Measurements from ENCODE around the gene GSE1. TPM values are rescaled to one million over a fixed set of nuclear protein-coding genes. Genes with fewer than 3 reads are reported as not detected.

The GSE1 gene
- total and polyA plus RNA-seq, 2 experiments from 2014 or later = 32.4 to 135 TPM

- TF ChIP-seq, protein P1, sequence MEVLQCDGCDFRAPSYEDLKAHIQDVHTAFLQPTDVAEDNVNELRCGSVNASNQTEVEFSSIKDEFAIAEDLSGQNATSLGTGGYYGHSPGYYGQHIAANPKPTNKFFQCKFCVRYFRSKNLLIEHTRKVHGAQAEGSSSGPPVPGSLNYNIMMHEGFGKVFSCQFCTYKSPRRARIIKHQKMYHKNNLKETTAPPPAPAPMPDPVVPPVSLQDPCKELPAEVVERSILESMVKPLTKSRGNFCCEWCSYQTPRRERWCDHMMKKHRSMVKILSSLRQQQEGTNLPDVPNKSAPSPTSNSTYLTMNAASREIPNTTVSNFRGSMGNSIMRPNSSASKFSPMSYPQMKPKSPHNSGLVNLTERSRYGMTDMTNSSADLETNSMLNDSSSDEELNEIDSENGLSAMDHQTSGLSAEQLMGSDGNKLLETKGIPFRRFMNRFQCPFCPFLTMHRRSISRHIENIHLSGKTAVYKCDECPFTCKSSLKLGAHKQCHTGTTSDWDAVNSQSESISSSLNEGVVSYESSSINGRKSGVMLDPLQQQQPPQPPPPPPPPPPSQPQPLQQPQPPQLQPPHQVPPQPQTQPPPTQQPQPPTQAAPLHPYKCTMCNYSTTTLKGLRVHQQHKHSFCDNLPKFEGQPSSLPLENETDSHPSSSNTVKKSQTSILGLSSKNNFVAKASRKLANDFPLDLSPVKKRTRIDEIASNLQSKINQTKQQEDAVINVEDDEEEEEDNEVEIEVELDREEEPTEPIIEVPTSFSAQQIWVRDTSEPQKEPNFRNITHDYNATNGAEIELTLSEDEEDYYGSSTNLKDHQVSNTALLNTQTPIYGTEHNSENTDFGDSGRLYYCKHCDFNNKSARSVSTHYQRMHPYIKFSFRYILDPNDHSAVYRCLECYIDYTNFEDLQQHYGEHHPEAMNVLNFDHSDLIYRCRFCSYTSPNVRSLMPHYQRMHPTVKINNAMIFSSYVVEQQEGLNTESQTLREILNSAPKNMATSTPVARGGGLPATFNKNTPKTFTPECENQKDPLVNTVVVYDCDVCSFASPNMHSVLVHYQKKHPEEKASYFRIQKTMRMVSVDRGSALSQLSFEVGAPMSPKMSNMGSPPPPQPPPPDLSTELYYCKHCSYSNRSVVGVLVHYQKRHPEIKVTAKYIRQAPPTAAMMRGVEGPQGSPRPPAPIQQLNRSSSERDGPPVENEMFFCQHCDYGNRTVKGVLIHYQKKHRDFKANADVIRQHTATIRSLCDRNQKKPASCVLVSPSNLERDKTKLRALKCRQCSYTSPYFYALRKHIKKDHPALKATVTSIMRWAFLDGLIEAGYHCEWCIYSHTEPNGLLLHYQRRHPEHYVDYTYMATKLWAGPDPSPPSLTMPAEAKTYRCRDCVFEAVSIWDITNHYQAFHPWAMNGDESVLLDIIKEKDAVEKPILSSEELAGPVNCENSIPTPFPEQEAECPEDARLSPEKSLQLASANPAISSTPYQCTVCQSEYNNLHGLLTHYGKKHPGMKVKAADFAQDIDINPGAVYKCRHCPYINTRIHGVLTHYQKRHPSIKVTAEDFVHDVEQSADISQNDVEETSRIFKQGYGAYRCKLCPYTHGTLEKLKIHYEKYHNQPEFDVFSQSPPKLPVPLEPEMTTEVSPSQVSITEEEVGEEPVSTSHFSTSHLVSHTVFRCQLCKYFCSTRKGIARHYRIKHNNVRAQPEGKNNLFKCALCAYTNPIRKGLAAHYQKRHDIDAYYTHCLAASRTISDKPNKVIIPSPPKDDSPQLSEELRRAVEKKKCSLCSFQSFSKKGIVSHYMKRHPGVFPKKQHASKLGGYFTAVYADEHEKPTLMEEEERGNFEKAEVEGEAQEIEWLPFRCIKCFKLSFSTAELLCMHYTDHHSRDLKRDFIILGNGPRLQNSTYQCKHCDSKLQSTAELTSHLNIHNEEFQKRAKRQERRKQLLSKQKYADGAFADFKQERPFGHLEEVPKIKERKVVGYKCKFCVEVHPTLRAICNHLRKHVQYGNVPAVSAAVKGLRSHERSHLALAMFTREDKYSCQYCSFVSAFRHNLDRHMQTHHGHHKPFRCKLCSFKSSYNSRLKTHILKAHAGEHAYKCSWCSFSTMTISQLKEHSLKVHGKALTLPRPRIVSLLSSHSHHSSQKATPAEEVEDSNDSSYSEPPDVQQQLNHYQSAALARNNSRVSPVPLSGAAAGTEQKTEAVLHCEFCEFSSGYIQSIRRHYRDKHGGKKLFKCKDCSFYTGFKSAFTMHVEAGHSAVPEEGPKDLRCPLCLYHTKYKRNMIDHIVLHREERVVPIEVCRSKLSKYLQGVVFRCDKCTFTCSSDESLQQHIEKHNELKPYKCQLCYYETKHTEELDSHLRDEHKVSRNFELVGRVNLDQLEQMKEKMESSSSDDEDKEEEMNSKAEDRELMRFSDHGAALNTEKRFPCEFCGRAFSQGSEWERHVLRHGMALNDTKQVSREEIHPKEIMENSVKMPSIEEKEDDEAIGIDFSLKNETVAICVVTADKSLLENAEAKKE (CRISPR knock-in tag; IDR thresholded peaks at IDR 0.05) = no peak
- TF ChIP-seq STAT1 (IDR thresholded peaks at IDR 0.05; ENCODE audit: unreplicated experiment) (no peak), CTCF (conservative IDR thresholded peaks at IDR 0.05; ENCODE audit: low read depth in 2 of 2) (no peak)
Measured at GRCh38 chr16:85699628-85700027, 86.5 kb downstream of the GSE1 start (continued).

DNA sequence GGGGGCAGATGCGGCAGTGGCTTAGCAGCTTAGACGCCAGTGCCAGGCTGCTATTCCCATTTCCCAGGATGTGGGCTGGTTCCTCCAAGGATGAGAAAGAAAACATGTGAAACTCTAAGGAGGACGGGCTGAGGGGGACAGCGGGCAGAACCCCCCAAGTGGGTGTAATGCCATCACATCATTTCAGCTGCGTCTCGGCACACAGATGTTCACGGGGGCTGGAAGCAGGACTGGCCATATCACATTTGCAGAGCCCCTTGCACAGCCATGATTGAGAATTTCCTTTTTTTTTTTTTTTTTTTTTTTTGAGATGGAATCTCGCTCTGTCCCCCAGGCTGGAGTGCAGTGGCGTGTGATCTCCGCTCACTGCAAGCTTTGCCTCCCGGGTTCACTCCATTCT is 90.9 kb downstream of the GSE1 start:
- Histone ChIP-seq H2AFZ (no peak overlapping the region), H3K4me1 (ENCODE audit: insufficient read depth) (no peaks in the 10 kb centered on the region), H3K27ac (ENCODE audit: low read depth) (no peak overlapping the region), H3K4me3 (no peak overlapping the region), H3K9me2 (ENCODE audit: insufficient read depth) (no peaks in the 10 kb centered on the region), H4K20me1 (replicated peaks; ENCODE audit: insufficient read depth) (no peaks in the 10 kb centered on the region), H3K4me2 (no peak overlapping the region), H3K27me3 (ENCODE audit: insufficient read depth) (no peaks in the 10 kb centered on the region), H3K36me3 (ENCODE audit: insufficient read depth) (no peaks in the 10 kb centered on the region), H3K79me2 (replicated peaks; ENCODE audit: insufficient read depth) (no peaks in the 10 kb centered on the region), H3F3A (replicated peaks; ENCODE audit: low read depth) (peaks cover 5% of the 10 kb centered on the region; the same call in 1 of the 2 replicates)
- H3K4me3 Mint-ChIP-seq = no peak overlapping the region
- H3K9me3 Mint-ChIP-seq = no peaks in the 10 kb centered on the region
- peaks cover 9% of the 10 kb centered on the region for H3K27me3 Mint-ChIP-seq (ENCODE audit: insufficient read depth, low read depth, poor library complexity)
- no peak overlapping the region for H3K27ac Mint-ChIP-seq
- H3K36me3 Mint-ChIP-seq (ENCODE audit: low read depth) = no peaks in the 10 kb centered on the region
- ATAC-seq (no peak), DNase-seq (ENCODE audit: low spot score) (no peak)
- H3K4me1 Mint-ChIP-seq = peaks cover 6% of the 10 kb centered on the region; the same call in 2 of the 3 replicates
- TF ChIP-seq ZNF331 (CRISPR knock-in tag; IDR thresholded peaks at IDR 0.05; ENCODE audit: low read depth) (no peak), EZH2 (IDR thresholded peaks at IDR 0.05; ENCODE audit: low read depth, unreplicated experiment) (no peak), NANOG (IDR thresholded peaks at IDR 0.05; ENCODE audit: borderline replicate concordance) (no peak), JUNB (IDR thresholded peaks at IDR 0.05; ENCODE audit: unreplicated experiment) (no peak), CTCF (conservative IDR thresholded peaks at IDR 0.05; ENCODE audit: low read depth in 2 of 2) (no peak), POLR2AphosphoS5 (IDR thresholded peaks at IDR 0.05; ENCODE audit: low read depth) (no peak)
